H9 (cell line): Measurements from ENCODE around the gene ZC3H6. TPM values are rescaled to one million over a fixed set of nuclear protein-coding genes. Genes with fewer than 3 reads are reported as not detected.

ENCODE experiments used
- DNase-seq: peaks from one replicate; pipeline ENCODE4 v3.0.0-alpha.2; 2017
- H2AFZ ChIP-seq: one replicate; pipeline ENCODE4 v1.6.1; 2013; ENCODE audit warnings: mild to moderate bottlenecking, low read length, control low read depth, moderate library complexity
- H2AK5ac ChIP-seq: 2 replicates; pipeline ENCODE4 v1.6.1; 2013; ENCODE audit warnings: low read length, control low read depth, mixed read lengths; ENCODE audit not compliant: insufficient read length
- H2BK120ac ChIP-seq: one replicate; pipeline ENCODE4 v1.6.1; 2013; ENCODE audit warnings: low read depth, mild to moderate bottlenecking, low read length, control low read depth, inconsistent platforms; ENCODE audit not compliant: poor library complexity, severe bottlenecking
- H2BK12ac ChIP-seq: 2 replicates; pipeline ENCODE4 v1.6.1; 2013; ENCODE audit warnings: low read length, control low read depth, mixed read lengths, low read depth; ENCODE audit not compliant: insufficient read length
- H2BK15ac ChIP-seq: 2 replicates; pipeline ENCODE4 v1.6.1; 2013; ENCODE audit warnings: low read depth, low read length, control low read depth
- H2BK20ac ChIP-seq: one replicate; pipeline ENCODE4 v1.6.1; 2013; ENCODE audit warnings: low read depth, mild to moderate bottlenecking, low read length, control low read depth, inconsistent platforms; ENCODE audit not compliant: poor library complexity, severe bottlenecking
- H2BK5ac ChIP-seq: 2 replicates; pipeline ENCODE4 v1.6.1; 2013; ENCODE audit warnings: low read length, control low read depth, mixed read lengths; ENCODE audit not compliant: insufficient read length
- H3K14ac ChIP-seq: 2 replicates; pipeline ENCODE4 v1.6.1; 2013; ENCODE audit warnings: low read length, control low read depth; ENCODE audit not compliant: insufficient read depth
- H3K18ac ChIP-seq: 2 replicates; pipeline ENCODE4 v1.6.1; 2013; ENCODE audit warnings: low read depth, mild to moderate bottlenecking, mixed read lengths, low read length, control low read depth; ENCODE audit not compliant: insufficient read length
- H3K23ac ChIP-seq: 2 replicates; pipeline ENCODE4 v1.6.1; 2013; ENCODE audit warnings: low read length, control low read depth, mixed read lengths, low read depth; ENCODE audit not compliant: insufficient read length
- H3K23me2 ChIP-seq: 2 replicates; pipeline ENCODE4 v1.6.1; 2013; ENCODE audit warnings: low read depth, mild to moderate bottlenecking, mixed read lengths, low read length, control low read depth; ENCODE audit not compliant: insufficient read length, poor library complexity, severe bottlenecking
- H3K27ac ChIP-seq: 2 replicates; pipeline ENCODE4 v1.5.1; 2013; ENCODE audit warnings: low read length, control low read depth, mixed read lengths, low read depth; ENCODE audit not compliant: insufficient read length
- H3K27me3 ChIP-seq: 2 replicates; pipeline ENCODE4 v1.6.1; 2013; ENCODE audit warnings: low read length, control low read depth, inconsistent platforms; ENCODE audit not compliant: insufficient read depth
- H3K4ac ChIP-seq: 2 replicates; pipeline ENCODE4 v1.6.1; 2013; ENCODE audit warnings: low read depth, mild to moderate bottlenecking, control low read depth, inconsistent platforms, low read length, moderate library complexity
- H3K4me1 ChIP-seq: 2 replicates; pipeline ENCODE4 v1.6.1; 2013; ENCODE audit warnings: low read length, control low read depth, inconsistent platforms; ENCODE audit not compliant: insufficient read depth
- H3K4me2 ChIP-seq: 2 replicates; pipeline ENCODE4 v1.6.1; 2013; ENCODE audit warnings: low read length, control low read depth, mixed read lengths; ENCODE audit not compliant: insufficient read length, insufficient read depth
- H3K56ac ChIP-seq: 2 replicates; pipeline ENCODE4 v1.6.1; 2013; ENCODE audit warnings: low read depth, mild to moderate bottlenecking, mixed read lengths, low read length, control low read depth; ENCODE audit not compliant: insufficient read length
- H3K79me1 ChIP-seq: 2 replicates; pipeline ENCODE4 v1.6.1; 2013; ENCODE audit warnings: low read depth, mild to moderate bottlenecking, moderate library complexity, low read length, control low read depth, inconsistent platforms; ENCODE audit not compliant: insufficient read depth, poor library complexity, severe bottlenecking
- H3K79me2 ChIP-seq: 2 replicates; pipeline ENCODE4 v1.6.1; 2013; ENCODE audit warnings: low read length, control low read depth, inconsistent platforms; ENCODE audit not compliant: insufficient read depth
- H3K9ac ChIP-seq: 2 replicates; pipeline ENCODE4 v1.6.1; 2013; ENCODE audit warnings: low read length, control low read depth, mixed read lengths; ENCODE audit not compliant: insufficient read length; ENCODE audit errors: extremely low read depth
- H3K9me3 ChIP-seq: one replicate; pipeline ENCODE4 v1.6.1; 2013; ENCODE audit warnings: low read depth, low read length, inconsistent platforms; ENCODE audit not compliant: control insufficient read depth
- H3T11ph ChIP-seq: one replicate; pipeline ENCODE4 v1.6.1; 2013; ENCODE audit warnings: mild to moderate bottlenecking, low read length, control low read depth, inconsistent platforms
- H4K20me1 ChIP-seq: one replicate; pipeline ENCODE4 v1.6.1; 2013; ENCODE audit not compliant: control insufficient read depth, insufficient read length, insufficient read depth
- H4K5ac ChIP-seq: 2 replicates; pipeline ENCODE4 v1.6.1; 2013; ENCODE audit warnings: low read depth, mild to moderate bottlenecking, mixed read lengths, low read length, control low read depth; ENCODE audit not compliant: insufficient read length
- H4K8ac ChIP-seq: replicated peaks from 2 replicates; pipeline ENCODE4 v1.6.1; 2013; ENCODE audit warnings: low read length, control low read depth, mixed read lengths, low read depth; ENCODE audit not compliant: insufficient read length
- H4K91ac ChIP-seq: 2 replicates; pipeline ENCODE4 v1.6.1; 2013; ENCODE audit warnings: low read depth, mild to moderate bottlenecking, moderate library complexity, mixed read lengths, low read length, control low read depth; ENCODE audit not compliant: insufficient read length
- H3K27ac Mint-ChIP-seq, 3 experiments: 2 replicates in 2 of 3; 3 replicates in 1 of 3; pipeline ENCODE4 v1.8.0; 2020 to 2021; ENCODE audit warnings: mixed read lengths in 3 of 3, mild to moderate bottlenecking in 1 of 3, moderate library complexity in 1 of 3
- H3K27me3 Mint-ChIP-seq: 2 replicates; pipeline ENCODE4 v1.8.0; 2021; ENCODE audit warnings: low read depth, mild to moderate bottlenecking, moderate library complexity, mixed read lengths
- H3K36me3 Mint-ChIP-seq, 3 experiments: 2 replicates in 2 of 3; 3 replicates in 1 of 3; pipeline ENCODE4 v1.8.0; 2020 to 2021; ENCODE audit warnings: low read depth in 3 of 3, mixed read lengths in 3 of 3; ENCODE audit not compliant: insufficient read depth in 1 of 3
- H3K4me1 Mint-ChIP-seq, 2 experiments: 2 replicates each; pipeline ENCODE4 v1.8.0; 2020; ENCODE audit warnings: mixed read lengths in 2 of 2
- H3K4me3 Mint-ChIP-seq, 2 experiments: 2 replicates in 1 of 2; 3 replicates in 1 of 2; pipeline ENCODE4 v1.8.0; 2020 to 2021; ENCODE audit warnings: mild to moderate bottlenecking in 2 of 2, mixed read lengths in 2 of 2, moderate library complexity in 1 of 2
- H3K9me3 Mint-ChIP-seq, 2 experiments: 2 replicates in 1 of 2; 3 replicates in 1 of 2; pipeline ENCODE4 v1.8.0; 2020; ENCODE audit warnings: mild to moderate bottlenecking in 2 of 2, mixed read lengths in 2 of 2, moderate library complexity in 1 of 2
- CTCF ChIP-seq: fragments of 200-600 bp; sonication (generic); conservative IDR thresholded peaks from 3 replicates; pipeline ENCODE4 v1.8.0; 2021; ENCODE audit warnings: antibody characterized with exemption, mild to moderate bottlenecking
- total RNA-seq: library from RNA; stranded (reverse); gene quantifications from 2 replicates; pipeline ENCODE4 v1.2.1, GENCODE V29; 2021

Gene ZC3H6
- total RNA-seq, 1 experiment from 2014 or later: 3.5 TPM

- Histone ChIP-seq H3T11ph (no peak overlapping the region), H2BK20ac (no peak overlapping the region), H2AK5ac (no peak overlapping the region), H3K9me3 (no peaks in the 10 kb centered on the region), H3K79me1 (no peaks in the 10 kb centered on the region), H3K27me3 (no peaks in the 10 kb centered on the region), H3K56ac (no peak overlapping the region), H2BK120ac (no peak overlapping the region), H4K20me1 (no peaks in the 10 kb centered on the region), H3K23ac (no peak overlapping the region), H3K9ac (no peak overlapping the region), H3K4me2 (no peak overlapping the region), H3K23me2 (no peaks in the 10 kb centered on the region), H4K8ac (no peak overlapping the region), H3K18ac (no peak overlapping the region), H3K79me2 (no peaks in the 10 kb centered on the region), H4K5ac (no peak overlapping the region), H3K4me1 (no peaks in the 10 kb centered on the region), H2AFZ (no peak overlapping the region), H2BK12ac (no peak overlapping the region), H3K27ac (no peak overlapping the region), H2BK5ac (no peak overlapping the region), H3K14ac (no peak overlapping the region), H3K4ac (no peak overlapping the region), H2BK15ac (no peak overlapping the region), H4K91ac (no peak overlapping the region)
- no peak overlapping the region for H3K4me3 Mint-ChIP-seq
- no peaks in the 10 kb centered on the region for H3K27me3 Mint-ChIP-seq
- peaks cover 3 to 19% (median 10%) of the 10 kb centered on the region in 3 experiments for H3K36me3 Mint-ChIP-seq
- DNase-seq: no peak
- no peak overlapping the region for H3K27ac Mint-ChIP-seq
- H3K4me1 Mint-ChIP-seq: no peaks in the 10 kb centered on the region
- no peak for TF ChIP-seq CTCF
- no peaks in the 10 kb centered on the region for H3K9me3 Mint-ChIP-seq
These were observed 26.6 kb downstream of the ZC3H6 start for GRCh38 chr2:112301973-112302372.
